Measurements from ENCODE around the gene PLD6.
"Not testable (repeated sequence)": the region's sequence is repeated elsewhere in the genome, so short reads cannot be mapped to it uniquely, and the experiment has no call there.

PLD6 gene

GRCh38 chr17:17172990-17173389 lies 33.1 kb downstream of the PLD6 start:
- DNase-seq, result no peak

DNA sequence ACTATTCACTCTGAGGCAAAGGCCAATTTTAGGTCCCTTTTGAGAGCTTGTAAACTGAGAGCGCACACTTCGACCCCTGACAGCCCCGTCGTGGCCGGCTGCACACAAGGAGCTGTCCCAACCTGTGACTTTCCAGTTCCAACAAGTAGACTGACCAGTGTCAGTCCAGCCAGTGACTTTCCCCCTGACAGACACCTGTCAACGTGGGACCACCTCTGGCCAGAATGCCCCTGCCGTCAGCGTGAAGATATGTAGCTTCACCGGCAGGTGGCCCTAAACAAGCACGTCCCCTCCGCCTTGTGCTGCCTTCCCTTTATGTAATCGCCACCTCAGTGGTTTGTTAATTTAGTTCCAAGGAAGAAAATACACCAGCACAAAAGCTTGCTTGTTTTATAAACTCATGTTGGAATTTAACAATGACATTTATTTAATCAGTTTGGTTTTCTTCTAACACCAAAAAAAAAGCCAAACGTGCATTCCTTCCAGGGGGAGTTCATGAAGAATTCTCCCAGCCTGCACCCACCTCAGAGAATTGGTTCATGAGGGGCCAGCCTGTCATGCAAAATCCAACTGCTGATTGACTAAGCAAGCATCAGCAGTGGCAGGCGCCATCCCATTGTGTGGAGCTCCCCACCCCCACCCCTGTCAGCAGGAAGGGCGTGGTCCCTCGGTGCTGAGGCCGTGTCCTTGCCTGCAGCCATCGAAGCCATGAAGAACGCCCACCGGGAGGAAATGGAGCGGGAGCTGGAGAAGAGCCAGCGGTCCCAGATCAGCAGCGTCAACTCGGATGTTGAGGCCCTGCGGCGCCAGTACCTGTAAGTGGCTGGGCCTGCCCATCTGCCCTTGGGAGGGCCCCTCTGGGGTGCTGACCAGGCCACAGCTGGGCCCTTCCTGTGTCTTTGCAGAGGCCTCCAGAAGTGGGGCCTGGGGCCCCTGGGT lies 33.9 kb downstream of the PLD6 start:
- DNase-seq, result no peak

DNA sequence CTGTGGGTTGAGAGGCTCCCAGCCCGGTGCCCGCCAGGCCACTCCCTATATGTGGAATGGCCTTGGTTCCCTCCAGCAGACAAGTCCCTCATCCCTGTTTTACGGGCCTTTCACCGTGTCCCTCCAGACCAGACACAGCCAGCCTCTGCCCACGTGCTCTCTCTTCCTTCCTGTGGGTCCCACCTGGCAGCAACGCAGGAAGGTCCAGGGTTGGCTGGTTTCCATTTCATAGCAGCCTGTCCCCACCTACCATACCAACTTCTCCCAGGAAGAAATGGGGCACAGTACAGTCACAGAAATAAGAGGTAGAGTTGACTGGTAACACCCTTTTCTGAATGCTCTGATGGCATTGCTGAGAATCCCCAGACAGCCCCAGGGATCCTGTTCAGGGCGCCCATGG lies 34.9 kb downstream of the PLD6 start:
- DNase-seq, result no peak

- DNase-seq, result no peak
These were observed 35.7 kb downstream of the PLD6 start for GRCh38 chr17:17170346-17170985.

DNA sequence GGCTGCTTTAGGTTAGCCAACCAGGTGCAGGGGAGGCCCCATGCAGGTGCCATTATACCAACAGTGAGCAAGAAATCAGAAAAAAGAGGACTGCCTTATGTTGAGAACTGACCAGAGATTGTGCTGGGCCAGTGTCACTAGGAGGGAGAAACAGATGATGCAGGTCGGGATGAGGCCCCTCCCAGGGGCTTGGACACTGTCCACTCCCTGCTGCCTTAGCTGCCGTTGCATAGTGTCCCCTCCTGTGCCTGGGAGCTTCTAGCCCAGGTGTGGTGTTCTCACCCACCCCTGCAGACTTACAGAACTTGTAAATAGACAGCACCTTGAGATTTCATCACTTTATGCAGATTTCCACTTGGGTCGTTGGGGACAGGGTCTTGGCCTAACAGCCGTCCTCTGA lies 36.7 kb downstream of the PLD6 start:
- DNase-seq, result no peak

- DNase-seq, result no peak
These were observed 37.7 kb downstream of the PLD6 start for GRCh38 chr17:17168401-17168800.

DNA sequence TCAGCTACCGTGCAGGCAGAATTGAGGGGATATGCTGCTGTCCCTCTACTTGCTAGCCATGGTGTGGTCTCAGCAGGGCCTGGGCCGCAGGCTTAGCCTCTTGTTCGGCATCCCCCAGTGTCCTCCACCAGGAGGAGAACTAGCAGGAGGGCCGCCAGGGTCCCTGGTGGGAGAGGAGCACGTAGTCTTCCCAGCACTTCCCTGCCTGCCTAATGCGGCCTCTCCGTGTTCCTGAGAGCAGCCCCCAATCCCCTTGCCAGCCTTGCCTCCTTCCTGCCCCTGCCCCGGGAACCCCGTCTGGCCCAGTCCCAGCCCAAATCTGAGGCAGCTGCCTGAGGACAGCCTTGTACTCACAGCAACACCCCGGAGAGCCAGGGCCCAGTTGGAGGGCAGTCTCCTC lies 38.1 kb downstream of the PLD6 start:
- no peak for DNase-seq

DNA sequence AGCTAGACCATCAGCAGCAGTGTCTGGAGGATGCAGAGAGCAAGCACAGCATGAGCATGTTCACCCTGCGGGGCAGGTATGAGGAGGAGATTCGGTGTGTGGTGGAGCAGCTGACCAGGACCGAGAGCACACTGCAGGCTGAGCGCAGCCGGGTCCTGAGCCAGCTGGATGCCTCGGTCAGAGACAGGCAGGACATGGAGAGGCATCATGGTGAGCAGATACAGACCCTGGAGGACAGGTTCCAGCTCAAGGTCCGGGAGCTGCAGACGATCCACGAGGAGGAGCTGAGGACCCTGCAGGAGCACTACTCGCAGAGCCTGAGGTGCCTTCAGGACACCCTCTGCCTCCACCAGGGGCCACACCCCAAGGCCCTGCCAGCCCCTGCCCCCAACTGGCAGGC lies 38.8 kb downstream of the PLD6 start:
- DNase-seq, result no peak

- no peak for DNase-seq
These were observed 39.7 kb downstream of the PLD6 start for GRCh38 chr17:17166446-17166845.

GRCh38 chr17:17165666-17166308 lies 40.3 kb downstream of the PLD6 start:
- no peak for DNase-seq

DNA sequence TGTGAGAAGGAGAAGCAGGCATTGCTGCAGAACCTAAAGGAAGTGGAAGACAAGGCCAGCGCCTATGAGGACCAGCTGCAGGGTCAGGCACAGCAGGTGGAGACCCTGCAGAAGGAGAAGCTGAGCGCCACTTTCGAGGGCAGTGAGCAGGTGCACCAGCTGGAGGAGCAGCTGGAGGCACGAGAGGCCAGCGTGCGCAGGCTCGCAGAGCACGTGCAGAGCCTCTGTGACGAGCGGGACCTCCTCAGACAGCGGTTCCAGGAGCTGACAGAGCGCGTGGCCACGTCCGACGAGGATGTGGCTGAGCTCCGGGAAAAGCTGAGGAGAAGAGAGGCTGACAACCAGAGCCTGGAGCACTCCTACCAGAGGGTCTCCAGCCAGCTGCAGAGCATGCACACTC lies 41.5 kb downstream of the PLD6 start:
- no peak for DNase-seq

- DNase-seq, result no peak
These were observed 42.0 kb downstream of the PLD6 start for GRCh38 chr17:17164156-17164555.

GRCh38 chr17:17161759-17162158 lies 44.4 kb downstream of the PLD6 start:
- no peak for DNase-seq

DNA sequence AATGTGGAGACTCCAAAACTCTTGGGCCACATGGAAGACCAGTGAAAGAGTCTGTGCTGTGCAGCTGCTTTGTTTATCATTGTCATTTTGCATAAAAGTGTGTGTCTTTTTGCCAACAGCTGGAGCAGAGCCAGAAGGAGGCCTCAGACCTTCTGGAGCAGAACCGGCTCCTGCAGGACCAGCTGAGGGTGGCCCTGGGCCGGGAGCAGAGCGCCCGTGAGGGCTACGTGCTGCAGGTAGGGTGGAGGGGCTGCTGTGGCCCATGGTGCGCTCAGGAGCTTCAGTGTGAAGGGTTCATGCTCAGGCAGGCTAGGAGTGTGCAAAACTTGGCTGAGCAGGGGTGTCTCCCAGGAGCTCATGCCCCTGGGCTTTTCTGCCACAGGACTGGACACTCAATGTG lies 45.0 kb downstream of the PLD6 start:
- DNase-seq, result no peak

GRCh38 chr17:17159571-17159970 lies 46.6 kb downstream of the PLD6 start:
- no peak for DNase-seq

- DNase-seq, result not testable (repeated sequence)
These were observed 47.6 kb downstream of the PLD6 start for GRCh38 chr17:17158506-17158905.

- no peak for DNase-seq
These were observed 49.1 kb downstream of the PLD6 start for GRCh38 chr17:17157041-17157440.

DNA sequence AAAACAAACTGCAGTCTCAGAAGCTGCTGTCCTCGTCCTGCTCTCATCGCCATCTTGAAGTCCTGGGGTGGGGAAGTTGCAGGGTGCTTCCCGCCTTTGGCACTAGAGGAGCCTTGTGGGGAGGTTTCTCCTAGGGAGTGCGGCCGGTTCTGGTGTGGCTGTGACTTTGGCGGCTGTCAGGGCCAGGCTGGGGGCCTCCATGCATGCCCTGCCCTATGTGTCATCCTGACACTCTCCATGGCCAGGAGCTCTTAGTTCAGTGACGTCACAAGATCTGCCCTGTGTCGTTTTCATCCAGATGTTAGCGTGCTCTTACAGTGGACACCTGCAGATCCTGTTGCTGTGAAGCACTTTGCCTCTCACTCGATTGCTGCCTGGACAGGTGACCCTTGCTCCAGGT lies 49.6 kb downstream of the PLD6 start:
- DNase-seq, result no peak

DNA sequence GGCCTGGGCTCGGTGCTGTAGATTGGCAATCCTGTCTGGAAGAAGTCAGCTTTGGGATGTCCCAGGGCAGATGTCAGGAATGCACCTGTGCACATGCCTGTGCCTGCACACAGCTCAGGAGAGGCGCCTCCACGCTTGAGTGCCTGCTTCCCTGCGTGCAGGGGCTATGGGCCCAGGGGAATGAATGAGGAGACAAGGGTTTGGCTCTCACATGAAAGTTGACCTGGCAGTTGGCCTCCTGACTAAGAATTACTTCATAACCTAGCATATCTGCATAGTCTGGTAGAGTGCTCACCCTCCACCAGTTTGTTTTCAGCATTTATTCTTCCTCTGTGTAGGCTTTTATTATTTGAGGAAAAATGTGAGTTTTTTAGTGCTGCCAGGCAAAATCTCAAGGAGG lies 50.0 kb downstream of the PLD6 start:
- DNase-seq, result no peak

DNA sequence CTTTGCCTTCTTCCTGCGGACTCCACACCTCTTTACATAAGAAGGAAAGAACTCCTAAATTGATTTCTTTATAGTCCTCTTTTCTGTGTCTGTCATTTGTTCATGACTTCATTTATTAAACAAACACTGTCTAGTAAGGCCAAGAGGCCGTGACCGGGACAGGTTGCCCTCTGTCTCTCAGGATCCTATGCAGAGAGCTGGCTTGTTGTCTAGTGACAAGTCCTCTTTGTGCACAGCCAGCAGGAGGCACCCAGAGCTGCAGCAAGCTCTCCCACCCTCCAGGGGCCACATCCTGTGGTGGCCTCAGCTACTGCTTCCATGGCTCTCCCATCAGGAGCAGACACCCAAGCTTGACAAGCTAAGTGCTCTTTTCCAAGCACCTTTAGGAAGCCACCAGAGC lies 50.6 kb downstream of the PLD6 start:
- DNase-seq, result no peak

DNA sequence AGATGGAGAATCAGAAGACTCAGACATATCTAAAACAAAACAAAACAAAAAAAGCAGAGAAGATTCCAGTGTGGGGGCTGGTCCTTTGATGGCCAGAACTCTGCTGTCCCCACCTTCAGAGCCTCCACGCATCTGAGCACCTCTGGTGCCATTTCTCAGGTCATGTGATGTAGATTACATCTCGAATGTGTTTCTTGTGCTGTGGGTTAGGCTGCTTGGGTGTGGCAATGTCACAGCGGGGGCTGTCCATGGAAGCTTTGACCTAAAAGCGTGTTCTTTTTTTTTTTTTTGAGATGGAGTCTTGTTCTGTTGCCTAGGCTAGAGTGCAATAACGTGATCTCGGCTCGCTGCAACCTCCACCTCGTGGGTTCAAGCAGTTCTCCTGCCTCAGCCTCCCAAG lies 51.2 kb downstream of the PLD6 start:
- no peak for DNase-seq

DNA sequence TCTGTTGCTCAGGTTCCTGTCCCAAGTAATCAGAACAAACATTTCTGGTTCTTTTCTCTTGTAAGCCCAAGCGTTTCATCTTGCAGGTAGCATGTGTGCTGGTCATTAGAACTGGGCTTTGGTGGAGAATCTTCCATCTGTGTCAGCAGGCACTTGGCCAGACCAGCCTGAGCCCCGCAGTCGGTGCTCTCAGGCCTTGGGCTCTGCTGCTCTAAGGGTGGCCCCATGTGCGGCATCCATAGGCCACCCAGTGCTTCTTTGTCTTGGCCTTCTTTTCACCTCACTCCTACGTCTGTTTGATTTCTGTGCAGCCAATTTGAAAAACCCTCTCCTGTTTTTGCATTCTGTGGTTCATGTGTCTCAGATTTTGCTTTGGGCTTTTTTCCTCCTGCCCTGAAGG lies 51.6 kb downstream of the PLD6 start:
- no peak for DNase-seq

- DNase-seq, result no peak
These were observed 52.4 kb downstream of the PLD6 start for GRCh38 chr17:17153709-17154108.

DNA sequence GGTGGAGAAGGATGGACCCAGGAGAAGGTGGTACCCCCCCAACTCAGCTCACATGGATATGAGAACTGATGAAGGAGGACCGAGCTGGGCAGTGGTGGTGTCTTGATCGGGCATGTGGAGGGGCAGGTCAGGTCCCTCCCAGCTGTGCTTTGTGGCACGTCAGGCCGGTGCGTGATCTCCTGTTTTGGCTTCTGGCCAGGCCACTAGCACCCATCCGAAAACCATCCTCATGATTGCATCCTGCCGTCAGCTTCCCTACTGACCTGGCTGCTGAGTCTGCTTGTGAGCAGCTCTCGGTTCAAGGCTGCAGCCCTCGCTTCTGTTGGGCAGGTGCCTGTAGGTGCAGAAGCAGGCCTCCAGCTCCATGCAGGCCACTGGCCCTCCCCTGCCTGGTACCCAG lies 53.1 kb downstream of the PLD6 start:
- DNase-seq, result no peak
